Measurements from ENCODE around the gene SIRT4. TPM values are rescaled to one million over a fixed set of nuclear protein-coding genes. Genes with fewer than 3 reads are reported as not detected.

Gene SIRT4
- total RNA-seq, 8 experiments from 2014 or later: 1.7 to 6.6 (median 2.8) TPM

DNA sequence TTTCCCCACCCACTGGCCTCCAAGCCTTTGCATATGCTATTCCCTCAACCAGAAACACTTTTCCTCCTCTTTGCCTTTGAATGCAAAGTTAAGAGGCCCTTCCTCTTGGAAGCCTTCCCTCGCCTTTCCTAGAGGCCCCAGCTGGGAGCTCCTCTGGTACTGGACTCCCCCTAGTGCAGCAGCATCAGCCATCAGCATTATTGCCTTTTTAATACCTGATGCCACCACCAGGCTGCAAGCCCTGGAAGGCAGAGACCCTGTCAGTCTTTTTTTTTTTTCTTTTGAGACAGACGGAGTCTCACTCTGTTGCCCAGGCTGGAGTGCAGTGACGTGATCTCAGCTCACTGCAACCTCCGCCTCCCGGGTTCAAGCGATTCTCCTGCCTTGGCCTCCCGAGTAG, 44.6 kb downstream of the SIRT4 start:
- 60 to 100% (median 88%) methylated on average over 1 to 4 of the region's 7 CpGs; no CpG with 5 or more reads in 5 of the 10 experiments for WGBS, 10 experiments
- Histone ChIP-seq H3K4me3 (no peak overlapping the region), H3K4me1 (replicated peaks in 1 of 2) (no peaks in the 10 kb centered on the region), H3K27ac (no peak overlapping the region)
- in situ Hi-C loops (cut with MboI; ENCODE audit: low pct_unique_long_range_greater_than_20kb in 2 of 9, low sequenced_read_pairs in 9 of 9, unreplicated experiment in 9 of 9): loop anchor here in 5 of 9 experiments (25.0 kb wide), 3 partner anchors 91 to 766 kb away; partner anchors contain the start of genes COX6A1 (in 3 of the 5), GATC (in 3 of the 5) and TRIAP1 (in 3 of the 5)
- ATAC-seq (replicated peaks in 6 of 8): peak in 1 of 8 experiments; percentile 35

- in situ Hi-C loops (cut with MboI; ENCODE audit: low pct_unique_long_range_greater_than_20kb in 2 of 9, low sequenced_read_pairs in 9 of 9, unreplicated experiment in 9 of 9): loop anchor here in 5 of 9 experiments (25.0 kb wide), 3 partner anchors 90 to 765 kb away; partner anchors contain the start of genes COX6A1 (in 3 of the 5), GATC (in 3 of the 5) and TRIAP1 (in 3 of the 5)
- Histone ChIP-seq H3K4me3 (no peak overlapping the region), H3K27ac (no peak overlapping the region), H3K4me1 (replicated peaks in 1 of 2) (no peaks in the 10 kb centered on the region)
- WGBS, 10 experiments: 53 to 100% (median 90%) methylated on average over 1 to 3 of the region's 11 CpGs; no CpG with 5 or more reads in 5 of the 10 experiments
- ATAC-seq (replicated peaks in 6 of 8): no peak
Observed at GRCh38 chr12:120347766-120348165, 45.6 kb downstream of the SIRT4 start.

DNA sequence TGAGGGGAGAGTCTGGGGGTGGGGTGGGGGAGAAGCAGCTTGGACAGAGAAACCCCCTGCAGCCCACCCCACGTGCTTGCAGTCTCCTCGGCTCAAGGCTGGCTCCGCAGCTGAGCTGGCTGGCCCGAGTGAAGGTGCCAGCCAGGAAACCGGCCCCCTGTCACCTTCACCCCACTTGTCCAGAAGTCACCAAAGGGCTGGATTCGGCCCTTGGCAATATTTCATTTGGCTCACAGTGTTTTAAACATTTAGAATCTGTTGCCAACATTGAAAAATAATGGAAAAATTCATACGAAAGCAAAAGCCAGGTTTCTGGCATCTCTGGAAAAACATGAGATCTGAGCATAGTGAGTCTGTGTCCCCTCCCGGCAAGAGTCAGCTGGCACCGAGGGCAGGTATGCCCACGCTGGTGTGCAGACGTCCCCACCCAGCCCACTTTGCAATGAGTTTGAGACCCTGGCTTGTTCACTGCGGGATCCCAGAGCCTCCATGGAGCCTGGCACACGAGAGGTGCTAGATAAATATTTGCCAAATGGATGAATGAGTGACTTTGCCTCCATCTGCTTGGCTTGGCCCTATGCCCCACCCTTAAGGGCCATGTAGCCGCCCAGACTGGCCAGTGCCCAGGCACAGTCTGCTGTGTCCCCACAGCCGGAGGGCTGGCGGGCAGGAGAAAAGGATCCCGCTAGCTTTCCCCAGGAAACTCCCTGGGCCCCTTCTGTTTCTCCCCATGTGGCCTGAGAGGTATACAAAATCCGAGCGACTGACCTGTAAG, 48.6 kb downstream of the SIRT4 start:
- WGBS, 10 experiments: 34 to 100% (median 92%) methylated on average over 2 to 14 of the region's 19 CpGs; no CpG with 5 or more reads in 3 of the 10 experiments
- Histone ChIP-seq H3K4me1 (replicated peaks in 1 of 2) (no peaks in the 10 kb centered on the region), H3K4me3 (no peak overlapping the region), H3K27ac (no peak overlapping the region)
- in situ Hi-C loops (cut with MboI; ENCODE audit: low pct_unique_long_range_greater_than_20kb in 2 of 9, low sequenced_read_pairs in 9 of 9, unreplicated experiment in 9 of 9): loop anchor here in 1 of 9 experiments (10.0 kb wide), 1 partner anchor 84 kb away; the partner anchor contains the start of gene COX6A1
- peak in 1 of 8 experiments; percentile 79 for ATAC-seq (replicated peaks in 6 of 8)

- no peak overlapping the region for H3K27ac ChIP-seq
- H3K4me3 ChIP-seq: no peak overlapping the region
- H3K4me1 ChIP-seq (replicated peaks in 1 of 2): no peaks in the 10 kb centered on the region
- no peak for ATAC-seq (replicated peaks in 6 of 8)
- in situ Hi-C loops (cut with MboI; ENCODE audit: low pct_unique_long_range_greater_than_20kb in 2 of 9, low sequenced_read_pairs in 9 of 9, unreplicated experiment in 9 of 9): loop anchor here in 1 of 9 experiments (10.0 kb wide), 1 partner anchor 83 kb away; the partner anchor contains the start of gene COX6A1
- 40 to 100% (median 94%) methylated on average over 1 to 3 of the region's 5 CpGs; no CpG with 5 or more reads in 5 of the 10 experiments for WGBS, 10 experiments
Observed at GRCh38 chr12:120352117-120352516, 50.0 kb downstream of the SIRT4 start.

DNA sequence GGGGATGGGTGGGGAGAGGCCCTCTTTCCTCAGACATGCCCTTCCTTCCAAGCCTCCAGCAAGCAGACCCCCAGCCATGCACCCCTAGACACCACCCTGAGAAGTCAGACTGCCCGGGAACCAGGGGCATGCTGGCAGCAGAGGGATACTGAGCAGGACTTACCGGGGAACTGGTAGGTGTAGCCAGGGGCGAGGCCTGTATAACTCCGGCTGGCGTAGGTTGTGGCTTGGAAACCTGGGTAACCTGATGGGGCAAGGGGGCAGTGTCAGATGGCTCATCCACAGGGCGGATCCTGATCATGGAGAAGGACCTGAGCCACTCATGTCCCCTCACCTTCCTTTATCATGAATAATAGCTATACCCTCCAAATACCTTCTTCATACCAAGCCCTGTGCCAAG, 51.0 kb downstream of the SIRT4 start:
- Histone ChIP-seq H3K4me1 (replicated peaks in 1 of 2) (no peaks in the 10 kb centered on the region), H3K4me3 (no peak overlapping the region), H3K27ac (no peak overlapping the region)
- WGBS, 10 experiments: 90 to 100% (median 100%) methylated on average over 1 to 2 of the region's 6 CpGs; no CpG with 5 or more reads in 7 of the 10 experiments
- in situ Hi-C loops (cut with MboI; ENCODE audit: low pct_unique_long_range_greater_than_20kb in 2 of 9, low sequenced_read_pairs in 9 of 9, unreplicated experiment in 9 of 9): loop anchor here in 1 of 9 experiments (10.0 kb wide), 1 partner anchor 82 kb away; the partner anchor contains the start of gene COX6A1
- ATAC-seq (replicated peaks in 6 of 8): no peak

DNA sequence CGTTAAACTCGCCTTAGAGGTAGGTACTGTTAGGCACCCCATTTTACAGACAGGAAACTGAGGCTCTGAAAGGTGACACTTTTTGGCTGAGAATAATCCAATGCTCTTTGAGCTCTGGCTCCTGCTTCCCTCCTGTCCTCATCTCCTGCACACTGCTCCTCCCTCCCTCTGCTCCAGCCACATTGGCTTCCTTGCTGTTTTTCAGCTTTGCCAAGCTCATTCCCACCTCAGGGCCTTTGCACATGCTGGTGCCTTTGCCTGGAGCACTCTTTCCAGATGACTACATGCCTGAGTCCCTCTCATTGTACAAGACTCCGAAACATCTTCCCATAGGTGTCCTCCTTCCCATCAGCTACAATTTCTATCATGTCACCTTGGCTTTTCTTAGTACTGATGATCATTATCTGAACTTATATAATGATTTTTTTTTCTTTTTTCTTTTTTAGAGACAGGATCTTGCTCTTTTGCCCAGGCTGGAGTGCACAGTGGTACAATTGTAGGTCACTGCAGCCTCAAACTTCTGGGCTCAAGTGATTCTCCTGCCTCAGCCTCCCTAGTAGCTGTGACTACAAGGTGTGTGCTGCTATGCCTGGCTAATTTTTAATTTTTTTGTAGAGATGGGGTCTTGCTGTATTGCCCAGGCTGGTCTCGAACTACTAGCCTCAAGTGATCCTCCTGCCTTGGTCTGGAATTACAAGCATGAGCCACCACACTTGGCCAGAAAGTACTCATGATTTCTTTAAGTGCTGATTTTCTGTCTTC, 51.6 kb downstream of the SIRT4 start:
- H3K4me3 ChIP-seq: no peak overlapping the region
- no peak overlapping the region for H3K27ac ChIP-seq
- in situ Hi-C loops (cut with MboI; ENCODE audit: low pct_unique_long_range_greater_than_20kb in 2 of 9, low sequenced_read_pairs in 9 of 9, unreplicated experiment in 9 of 9): loop anchor here in 1 of 9 experiments (10.0 kb wide), 1 partner anchor 81 kb away; the partner anchor contains the start of gene COX6A1
- WGBS, 10 experiments: 33 to 100% (median 97%) methylated on average over 1 to 4 of the region's 4 CpGs; no CpG with 5 or more reads in 2 of the 10 experiments
- ATAC-seq (replicated peaks in 6 of 8): no peak
- H3K4me1 ChIP-seq (replicated peaks in 1 of 2): no peaks in the 10 kb centered on the region

DNA sequence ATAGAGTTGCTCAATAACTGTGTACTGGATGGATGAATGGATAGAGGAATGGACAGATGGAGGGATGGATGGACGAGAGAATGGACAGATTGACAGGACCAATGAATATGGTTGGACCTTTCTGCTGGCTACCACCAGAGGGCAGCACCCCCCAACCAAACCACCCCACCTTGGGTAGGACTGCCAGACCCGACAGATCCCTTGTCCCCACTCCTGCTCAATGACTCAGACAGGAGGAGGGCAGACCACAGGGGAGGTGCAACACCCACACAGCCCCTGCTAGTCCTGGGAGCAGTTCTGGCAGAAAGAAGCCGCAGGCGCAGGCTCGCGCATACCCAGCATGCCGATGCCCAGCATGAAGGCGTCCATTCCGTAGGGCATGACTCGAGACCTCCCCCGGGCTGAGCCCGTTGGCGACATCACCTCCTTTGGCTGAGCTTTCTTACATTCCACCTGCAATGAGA, 54.5 kb downstream of the SIRT4 start:
- in situ Hi-C loops (cut with MboI; ENCODE audit: low pct_unique_long_range_greater_than_20kb in 2 of 9, low sequenced_read_pairs in 9 of 9, unreplicated experiment in 9 of 9): loop anchor here in 1 of 9 experiments (10.0 kb wide), 1 partner anchor 78 kb away; the partner anchor contains the start of gene COX6A1
- Histone ChIP-seq H3K4me3 (peak overlapping the region in 1 of 5 donors; percentile 14), H3K27ac (peak overlapping the region in 1 of 2 donors; percentile 54), H3K4me1 (replicated peaks in 1 of 2) (peaks cover 8 to 20% of the 10 kb centered on the region in 2 donors)
- ATAC-seq (replicated peaks in 6 of 8): peak; percentile 79 to 98 (median 84)
- WGBS, 10 experiments: 20 to 90% (median 20%) methylated on average over 1 to 8 of the region's 13 CpGs; no CpG with 5 or more reads in 7 of the 10 experiments

GRCh38 chr12:120357104-120357503, 55.0 kb downstream of the SIRT4 start:
- ATAC-seq (replicated peaks in 6 of 8): no peak

DNA sequence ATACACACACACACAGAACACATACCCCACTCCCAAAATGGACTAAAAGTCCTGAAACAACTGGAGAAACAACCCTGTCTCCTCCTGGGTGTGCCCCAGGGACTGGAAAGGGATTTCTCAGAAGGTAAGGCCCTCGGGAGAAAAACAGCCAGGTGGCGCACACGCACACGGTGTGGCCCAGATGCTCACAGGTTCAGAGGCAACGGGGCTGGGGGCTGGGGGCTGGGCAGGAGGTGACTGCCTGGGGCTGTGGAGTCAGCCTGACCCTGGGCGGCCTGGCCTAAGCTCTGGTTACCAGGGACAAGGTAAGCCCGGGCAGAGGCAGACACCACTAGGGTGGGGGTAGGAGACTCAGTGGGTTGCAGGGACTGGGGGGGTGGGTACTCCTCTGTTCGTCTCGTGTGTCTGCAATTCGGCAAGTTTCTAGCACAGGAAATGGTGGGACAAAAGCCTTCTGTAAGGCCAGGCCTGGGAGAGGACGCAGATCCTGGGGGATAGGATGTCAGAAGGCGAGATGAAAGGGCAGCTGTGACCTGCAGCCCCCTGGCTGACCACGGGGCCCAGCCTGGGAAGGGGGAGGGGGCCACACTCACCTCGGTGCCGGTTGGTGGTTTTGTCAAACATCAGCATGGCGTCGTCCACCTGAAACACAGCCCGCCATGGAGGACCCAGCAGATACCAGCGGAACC, 56.4 kb downstream of the SIRT4 start:
- in situ Hi-C loops (cut with MboI; ENCODE audit: low pct_unique_long_range_greater_than_20kb in 2 of 9, low sequenced_read_pairs in 9 of 9, unreplicated experiment in 9 of 9): loop anchor here in 1 of 9 experiments (10.0 kb wide), 1 partner anchor 76 kb away; the partner anchor contains the start of gene COX6A1
- H3K4me3 ChIP-seq: no peak overlapping the region
- 13 to 100% (median 74%) methylated on average over 1 to 7 of the region's 19 CpGs; no CpG with 5 or more reads in 4 of the 10 experiments for WGBS, 10 experiments
- ATAC-seq (replicated peaks in 6 of 8): no peak
- peak overlapping the region in 1 of 2 donors; percentile 15 for H3K27ac ChIP-seq
- peaks cover 25 to 37% of the 10 kb centered on the region in 2 donors for H3K4me1 ChIP-seq (replicated peaks in 1 of 2)

More at GRCh38 chr12:120357104-120357503, 55.0 kb downstream of the SIRT4 start:
- in situ Hi-C loops (cut with MboI; ENCODE audit: low pct_unique_long_range_greater_than_20kb in 2 of 9, low sequenced_read_pairs in 9 of 9, unreplicated experiment in 9 of 9): loop anchor here in 1 of 9 experiments (10.0 kb wide), 1 partner anchor 78 kb away; the partner anchor contains the start of gene COX6A1
- 80 to 100% (median 100%) methylated on average over 1 to 3 of the region's 5 CpGs; no CpG with 5 or more reads in 4 of the 10 experiments for WGBS, 10 experiments
- Histone ChIP-seq H3K27ac (no peak overlapping the region), H3K4me1 (replicated peaks in 1 of 2) (peaks cover 11 to 23% of the 10 kb centered on the region in 2 donors), H3K4me3 (no peak overlapping the region)

DNA sequence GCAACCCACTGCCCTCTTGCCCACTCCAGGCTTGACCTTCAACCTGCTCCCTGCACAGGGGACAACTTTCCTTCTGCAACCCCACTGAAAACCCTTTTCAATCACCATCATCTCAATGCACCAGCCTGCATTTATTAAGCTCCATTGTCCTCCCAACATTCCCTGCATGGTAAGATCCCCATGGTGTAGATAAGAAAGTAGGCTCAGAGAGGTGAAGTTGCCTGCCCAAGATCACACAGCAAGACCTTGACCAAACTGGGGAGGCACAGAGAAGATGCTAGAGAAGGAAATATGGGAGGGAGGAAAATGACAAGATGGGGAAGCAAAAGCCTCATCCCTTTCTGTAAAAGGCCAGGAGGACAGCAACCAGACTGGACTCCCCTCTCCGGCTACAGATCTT, 57.0 kb downstream of the SIRT4 start:
- no peak overlapping the region for H3K27ac ChIP-seq
- peaks cover 31 to 43% of the 10 kb centered on the region in 2 donors for H3K4me1 ChIP-seq (replicated peaks in 1 of 2)
- in situ Hi-C loops (cut with MboI; ENCODE audit: low pct_unique_long_range_greater_than_20kb in 2 of 9, low sequenced_read_pairs in 9 of 9, unreplicated experiment in 9 of 9): loop anchor here in 1 of 9 experiments (10.0 kb wide), 1 partner anchor 76 kb away; the partner anchor contains the start of gene COX6A1
- H3K4me3 ChIP-seq: no peak overlapping the region
- no peak for ATAC-seq (replicated peaks in 6 of 8)
- WGBS, 10 experiments: 86 to 100% (median 100%) methylated on average over 1 of the region's 1 CpG; no CpG with 5 or more reads in 7 of the 10 experiments

GRCh38 chr12:120361506-120362208, 59.5 kb downstream of the SIRT4 start:
- H3K4me3 ChIP-seq: peak overlapping the region; percentile 20 to 41 (median 32)
- ATAC-seq (replicated peaks in 6 of 8): peak; percentile 81 to 92 (median 88)
- peak overlapping the region; percentile 98 to 99 for H3K27ac ChIP-seq
- in situ Hi-C loops (cut with MboI; ENCODE audit: low pct_unique_long_range_greater_than_20kb in 2 of 9, low sequenced_read_pairs in 9 of 9, unreplicated experiment in 9 of 9): no loop called here
- 0% methylated on average over 1 of the region's 56 CpGs; no CpG with 5 or more reads in 9 of the 10 experiments for WGBS, 10 experiments
- peaks cover 36 to 62% of the 10 kb centered on the region in 2 donors for H3K4me1 ChIP-seq (replicated peaks in 1 of 2)
